ENCODE data around the gene PTPN5. TPM values are rescaled to one million over a fixed set of nuclear protein-coding genes. Genes with fewer than 3 reads are reported as not detected.

Gene PTPN5
- total RNA-seq, 1 experiment from 2014 or later = not detected

GRCh38 chr11:18704698-18705097, 86.9 kb downstream of the PTPN5 start:
- TF ChIP-seq CTCF (conservative IDR thresholded peaks at IDR 0.05) (no peak), EZH2 (IDR thresholded peaks at IDR 0.05; ENCODE audit: low read depth) (no peak)
- no peak overlapping the region for H3K4me3 ChIP-seq
- BruUV-seq (replicated peaks) = no TSS peak
- peaks cover 15% of the 10 kb centered on the region for H3K4me1 ChIP-seq (replicated peaks; ENCODE audit: insufficient read depth)
- no peaks in the 10 kb centered on the region for H3K36me3 ChIP-seq (ENCODE audit: low read depth)
- no peak overlapping the region for H3K27ac ChIP-seq
- H3K4me2 ChIP-seq = no peak overlapping the region
- intact Hi-C loops (cut with micrococcal nuclease; ENCODE audit: unreplicated experiment) = no loop called here
- ChIA-PET CTCF (interaction anchor here (1.2 kb wide), 1 partner anchor 17 kb away, joined by 3 read pairs; no protein-coding TSS in a partner anchor), POLR2A (ENCODE audit: unreplicated experiment) (no interaction called here)
- no peak overlapping the region for H2AFZ ChIP-seq
- H3F3A ChIP-seq (ENCODE audit: insufficient read depth, low read depth) = peaks cover 5% of the 10 kb centered on the region; the same call in 1 of the 2 replicates
- H3K9me2 ChIP-seq (ENCODE audit: insufficient read depth) = no peaks in the 10 kb centered on the region
- H3K27me3 ChIP-seq (ENCODE audit: insufficient read depth, low read depth) = peaks cover 34% of the 10 kb centered on the region
- H3K79me2 ChIP-seq (ENCODE audit: low read depth) = no peaks in the 10 kb centered on the region
- no peaks in the 10 kb centered on the region for H4K20me1 ChIP-seq (ENCODE audit: insufficient read depth)
- DNase-seq = no peak
- H3K9me3 ChIP-seq (ENCODE audit: insufficient read depth, low read depth) = no peaks in the 10 kb centered on the region

- Histone ChIP-seq H2AFZ (no peak overlapping the region), H3K27ac (no peak overlapping the region), H3K9me3 (ENCODE audit: insufficient read depth, low read depth) (no peaks in the 10 kb centered on the region), H3K27me3 (ENCODE audit: insufficient read depth, low read depth) (peaks cover 29% of the 10 kb centered on the region), H3K36me3 (ENCODE audit: low read depth) (no peaks in the 10 kb centered on the region), H3F3A (ENCODE audit: insufficient read depth, low read depth) (peaks cover 6% of the 10 kb centered on the region; the same call in 1 of the 2 replicates), H3K4me2 (no peak overlapping the region), H3K79me2 (ENCODE audit: low read depth) (no peaks in the 10 kb centered on the region), H3K4me1 (replicated peaks; ENCODE audit: insufficient read depth) (peaks cover 20% of the 10 kb centered on the region), H3K9me2 (ENCODE audit: insufficient read depth) (no peaks in the 10 kb centered on the region), H3K4me3 (no peak overlapping the region), H4K20me1 (ENCODE audit: insufficient read depth) (no peaks in the 10 kb centered on the region)
- TF ChIP-seq EZH2 (IDR thresholded peaks at IDR 0.05; ENCODE audit: low read depth) (no peak), CTCF (conservative IDR thresholded peaks at IDR 0.05) (no peak)
- BruUV-seq (replicated peaks) = no TSS peak
- DNase-seq = no peak
- POLR2A ChIA-PET (ENCODE audit: unreplicated experiment) = interaction anchor here (0.7 kb wide), 1 partner anchor 15 kb away, joined by 3 read pairs; no protein-coding TSS in a partner anchor
- CTCF ChIA-PET = no interaction called here
- intact Hi-C loops (cut with micrococcal nuclease; ENCODE audit: unreplicated experiment) = no loop called here
Measured at GRCh38 chr11:18704045-18704645, 87.5 kb downstream of the PTPN5 start.

DNA sequence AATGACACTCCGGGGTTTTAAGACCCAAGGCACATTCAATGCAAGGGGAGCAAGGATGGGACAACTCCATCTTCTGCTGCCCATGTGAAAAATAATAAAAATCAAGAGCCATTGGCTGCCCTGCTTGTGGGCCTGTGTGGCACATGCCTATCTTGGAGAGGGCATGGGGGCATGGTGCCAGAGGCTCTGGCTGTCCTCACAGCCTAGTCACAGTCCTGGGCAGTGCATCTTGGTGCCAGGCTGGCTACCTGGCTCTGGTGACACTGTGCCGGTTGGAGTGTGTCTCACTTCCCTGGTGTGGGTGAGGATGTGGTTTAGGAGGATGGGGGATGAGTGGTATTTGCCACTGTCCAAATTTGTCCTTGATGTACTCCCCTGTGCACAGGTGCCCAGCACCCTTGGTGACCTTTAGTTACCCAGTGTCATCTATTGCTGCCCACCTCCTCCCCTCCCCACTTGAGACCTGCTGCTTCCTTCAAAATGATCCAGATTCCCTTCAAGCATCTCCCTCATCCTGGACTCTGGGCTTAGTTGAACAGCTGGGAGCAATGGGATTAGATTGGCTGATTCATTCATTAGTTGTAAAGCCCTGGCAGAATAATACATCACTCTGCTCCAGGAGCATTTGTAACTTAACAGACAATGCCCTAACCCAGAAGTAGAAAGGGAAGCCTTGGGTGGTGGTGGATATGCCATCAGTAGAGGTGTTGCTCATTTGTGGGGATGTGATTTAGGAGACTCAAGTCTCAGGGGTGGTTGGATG, 88.4 kb downstream of the PTPN5 start:
- H2AFZ ChIP-seq = no peak overlapping the region
- peaks cover 6% of the 10 kb centered on the region; the same call in 1 of the 2 replicates for H3F3A ChIP-seq (ENCODE audit: insufficient read depth, low read depth)
- ChIA-PET POLR2A (ENCODE audit: unreplicated experiment) (interaction anchor here (0.7 kb wide), 1 partner anchor 14 kb away, joined by 3 read pairs; no protein-coding TSS in a partner anchor), CTCF (no interaction called here)
- H3K9me3 ChIP-seq (ENCODE audit: insufficient read depth, low read depth) = no peaks in the 10 kb centered on the region
- no peaks in the 10 kb centered on the region for H3K9me2 ChIP-seq (ENCODE audit: insufficient read depth)
- BruUV-seq (replicated peaks) = no TSS peak
- no peaks in the 10 kb centered on the region for H3K79me2 ChIP-seq (ENCODE audit: low read depth)
- H3K36me3 ChIP-seq (ENCODE audit: low read depth) = no peaks in the 10 kb centered on the region
- no peak for TF ChIP-seq CTCF (conservative IDR thresholded peaks at IDR 0.05)
- no peak for TF ChIP-seq EZH2 (IDR thresholded peaks at IDR 0.05; ENCODE audit: low read depth)
- DNase-seq = no peak
- H3K4me1 ChIP-seq (replicated peaks; ENCODE audit: insufficient read depth) = peaks cover 23% of the 10 kb centered on the region
- intact Hi-C loops (cut with micrococcal nuclease; ENCODE audit: unreplicated experiment) = no loop called here
- H3K4me2 ChIP-seq = no peak overlapping the region
- H3K27me3 ChIP-seq (ENCODE audit: insufficient read depth, low read depth) = peaks cover 19% of the 10 kb centered on the region
- no peaks in the 10 kb centered on the region for H4K20me1 ChIP-seq (ENCODE audit: insufficient read depth)
- no peak overlapping the region for H3K4me3 ChIP-seq
- no peak overlapping the region for H3K27ac ChIP-seq

Data from PC-9 (cell line).